ENCODE measurements around the gene PRKAA1.

Gene PRKAA1

DNA sequence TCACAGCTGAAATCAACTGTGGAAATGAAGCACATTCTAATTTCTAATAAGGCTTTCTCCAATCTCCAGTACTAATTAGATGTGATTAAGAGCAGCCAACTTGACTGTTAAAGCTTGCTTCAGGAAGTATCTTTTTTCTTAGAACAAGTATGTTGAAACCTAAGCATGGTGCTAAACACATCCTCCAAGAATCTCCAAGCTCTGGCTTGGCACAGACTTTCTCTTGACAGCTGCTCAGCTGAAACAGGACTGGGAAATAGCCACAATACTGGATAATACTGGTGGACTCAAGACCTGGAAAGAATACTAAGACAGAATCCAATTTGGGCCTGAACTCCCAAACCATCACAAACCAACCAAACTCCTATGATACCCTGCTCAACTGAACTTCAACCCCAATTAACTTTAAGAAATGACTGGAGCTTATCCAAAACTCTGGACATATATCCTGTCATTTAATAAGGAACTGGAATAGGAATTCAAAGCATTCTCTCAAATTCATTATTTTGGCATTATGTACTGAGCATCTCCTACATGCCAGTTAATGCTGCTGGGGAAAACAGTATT, 16.2 kb downstream of the PRKAA1 start:
- H3K27me3 ChIP-seq (replicated peaks; ENCODE audit: control insufficient read depth, insufficient read depth, low read length, poor library complexity, severe bottlenecking) = no peaks in the 10 kb centered on the region
- H3K36me3 ChIP-seq (ENCODE audit: control insufficient read depth, insufficient read depth, low read length) = no peaks in the 10 kb centered on the region
- H3K27ac ChIP-seq (ENCODE audit: insufficient read depth, low read length, poor library complexity, severe bottlenecking) = no peak overlapping the region
- DNase-seq = no peak
- no peaks in the 10 kb centered on the region for H3K9me3 ChIP-seq (ENCODE audit: control insufficient read depth, low read length)
- H3K4me3 ChIP-seq (ENCODE audit: insufficient read depth, low read depth, low read length, poor library complexity, severe bottlenecking) = no peak overlapping the region
- H3K4me1 ChIP-seq (ENCODE audit: control insufficient read depth, insufficient read depth, low read length, poor library complexity, severe bottlenecking) = no peaks in the 10 kb centered on the region

DNA sequence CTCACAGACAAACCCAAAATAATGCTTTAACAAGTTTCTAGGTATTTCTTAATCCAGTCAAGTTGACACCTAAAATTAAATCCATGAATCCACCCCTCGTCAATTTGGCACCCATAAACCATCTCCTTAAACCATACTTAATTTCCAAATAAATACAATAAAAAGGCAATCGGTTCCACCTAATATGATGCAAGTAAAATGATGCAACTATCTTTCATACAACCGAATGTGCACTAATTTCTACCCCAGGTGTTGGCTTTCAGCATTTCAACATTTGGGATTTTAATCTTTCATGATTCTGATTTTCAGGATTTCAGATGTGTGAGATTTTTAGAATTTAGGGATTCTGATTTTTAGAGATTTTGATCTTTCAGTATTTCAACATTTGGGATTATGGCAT, 17.3 kb downstream of the PRKAA1 start:
- no peaks in the 10 kb centered on the region for H3K9me3 ChIP-seq (ENCODE audit: control insufficient read depth, low read length)
- no peaks in the 10 kb centered on the region for H3K27me3 ChIP-seq (replicated peaks; ENCODE audit: control insufficient read depth, insufficient read depth, low read length, poor library complexity, severe bottlenecking)
- H3K27ac ChIP-seq (ENCODE audit: insufficient read depth, low read length, poor library complexity, severe bottlenecking) = no peak overlapping the region
- H3K36me3 ChIP-seq (ENCODE audit: control insufficient read depth, insufficient read depth, low read length) = peaks cover 9% of the 10 kb centered on the region
- H3K4me3 ChIP-seq (ENCODE audit: insufficient read depth, low read depth, low read length, poor library complexity, severe bottlenecking) = no peak overlapping the region
- no peak for DNase-seq
- H3K4me1 ChIP-seq (ENCODE audit: control insufficient read depth, insufficient read depth, low read length, poor library complexity, severe bottlenecking) = no peaks in the 10 kb centered on the region

DNA sequence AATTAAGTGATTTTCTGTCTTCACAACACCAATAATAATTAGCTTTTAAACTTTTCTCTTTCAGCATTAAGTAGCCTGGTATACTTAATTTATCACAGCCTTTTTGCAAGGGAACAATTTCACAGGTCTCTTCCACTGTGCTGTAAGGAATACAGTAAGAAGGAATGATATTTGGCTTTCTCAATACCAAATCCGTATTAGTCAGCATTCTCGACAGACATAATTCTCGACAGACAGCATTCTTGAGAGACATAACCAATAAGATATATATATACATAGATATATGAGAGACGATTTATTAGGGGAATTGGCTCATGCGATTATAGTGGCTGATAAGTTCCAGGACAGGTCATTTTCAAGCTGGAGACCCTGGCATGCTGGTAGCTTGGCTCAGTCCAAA, 18.0 kb downstream of the PRKAA1 start:
- Histone ChIP-seq H3K36me3 (ENCODE audit: control insufficient read depth, insufficient read depth, low read length) (peaks cover 15% of the 10 kb centered on the region), H3K4me3 (ENCODE audit: insufficient read depth, low read depth, low read length, poor library complexity, severe bottlenecking) (no peak overlapping the region), H3K27ac (ENCODE audit: insufficient read depth, low read length, poor library complexity, severe bottlenecking) (no peak overlapping the region)

DNA sequence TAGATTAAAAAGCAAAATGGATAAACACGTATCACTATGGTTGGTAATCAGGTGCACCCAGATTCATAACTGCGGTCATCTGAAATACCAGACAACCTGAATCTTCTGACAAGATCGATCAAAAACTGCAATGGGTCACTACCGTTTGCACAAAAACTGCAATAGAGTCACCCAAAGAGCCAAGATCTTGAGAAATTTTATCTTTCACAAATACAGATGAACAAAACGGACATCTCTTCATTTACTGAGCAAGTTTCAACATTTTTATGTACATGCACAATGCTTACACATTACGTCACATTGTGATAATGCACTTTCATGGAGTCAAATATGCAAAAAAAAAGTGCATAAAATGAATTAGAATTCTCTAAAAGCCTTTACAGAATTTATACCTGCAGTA, 18.6 kb downstream of the PRKAA1 start:
- no peaks in the 10 kb centered on the region for H3K4me1 ChIP-seq (ENCODE audit: control insufficient read depth, insufficient read depth, low read length, poor library complexity, severe bottlenecking)
- H3K27me3 ChIP-seq (replicated peaks; ENCODE audit: control insufficient read depth, insufficient read depth, low read length, poor library complexity, severe bottlenecking) = no peaks in the 10 kb centered on the region
- no peak for DNase-seq
- H3K9me3 ChIP-seq (ENCODE audit: control insufficient read depth, low read length) = no peaks in the 10 kb centered on the region
- peaks cover 17% of the 10 kb centered on the region for H3K36me3 ChIP-seq (ENCODE audit: control insufficient read depth, insufficient read depth, low read length)
- no peak overlapping the region for H3K4me3 ChIP-seq (ENCODE audit: insufficient read depth, low read depth, low read length, poor library complexity, severe bottlenecking)
- no peak overlapping the region for H3K27ac ChIP-seq (ENCODE audit: insufficient read depth, low read length, poor library complexity, severe bottlenecking)

More for the DNA sequence above, 18.0 kb downstream of the PRKAA1 start:
- Histone ChIP-seq H3K4me1 (ENCODE audit: control insufficient read depth, insufficient read depth, low read length, poor library complexity, severe bottlenecking) (no peaks in the 10 kb centered on the region), H3K27me3 (replicated peaks; ENCODE audit: control insufficient read depth, insufficient read depth, low read length, poor library complexity, severe bottlenecking) (no peaks in the 10 kb centered on the region), H3K9me3 (ENCODE audit: control insufficient read depth, low read length) (no peaks in the 10 kb centered on the region)
- DNase-seq = no peak

DNA sequence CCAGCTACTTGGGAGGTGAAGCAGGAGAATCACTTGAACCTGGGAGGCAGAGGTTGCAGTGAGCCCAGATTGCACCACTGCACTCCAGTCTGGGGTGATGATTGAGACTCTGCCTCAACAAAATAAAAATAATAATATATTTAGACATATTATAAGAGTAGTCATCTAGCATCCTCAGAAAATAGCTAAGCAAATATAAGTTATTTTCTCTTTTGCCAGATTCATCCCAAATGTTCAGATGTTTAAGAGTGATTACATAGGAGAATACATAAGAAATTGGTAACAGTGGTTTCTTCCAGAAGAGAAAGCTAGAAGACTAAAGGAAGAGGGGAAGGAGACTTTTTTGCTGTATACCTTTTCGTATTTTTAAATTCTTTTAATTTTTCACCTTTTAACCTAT, 20.0 kb downstream of the PRKAA1 start:
- H3K27me3 ChIP-seq (replicated peaks; ENCODE audit: control insufficient read depth, insufficient read depth, low read length, poor library complexity, severe bottlenecking) = no peaks in the 10 kb centered on the region
- no peaks in the 10 kb centered on the region for H3K9me3 ChIP-seq (ENCODE audit: control insufficient read depth, low read length)
- peaks cover 27% of the 10 kb centered on the region for H3K36me3 ChIP-seq (ENCODE audit: control insufficient read depth, insufficient read depth, low read length)
- no peak for DNase-seq
- no peak overlapping the region for H3K4me3 ChIP-seq (ENCODE audit: insufficient read depth, low read depth, low read length, poor library complexity, severe bottlenecking)
- H3K4me1 ChIP-seq (ENCODE audit: control insufficient read depth, insufficient read depth, low read length, poor library complexity, severe bottlenecking) = no peaks in the 10 kb centered on the region
- H3K27ac ChIP-seq (ENCODE audit: insufficient read depth, low read length, poor library complexity, severe bottlenecking) = no peak overlapping the region

DNA sequence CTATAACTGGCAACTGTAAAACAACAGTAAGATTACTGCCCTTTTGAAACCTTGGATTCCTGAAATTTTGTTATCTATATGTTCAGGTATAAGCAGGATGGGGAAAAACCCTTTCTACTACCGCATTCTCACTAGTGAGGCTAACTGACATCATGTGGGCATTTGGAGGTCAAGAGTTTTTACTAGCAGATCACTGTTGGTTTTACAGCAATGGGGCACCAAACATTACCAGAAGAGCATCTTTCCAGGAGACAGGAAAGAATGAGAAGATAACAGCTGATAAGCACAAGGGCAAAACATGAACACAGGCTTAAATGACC, 21.6 kb downstream of the PRKAA1 start:
- DNase-seq = no peak
- H3K4me3 ChIP-seq (ENCODE audit: insufficient read depth, low read depth, low read length, poor library complexity, severe bottlenecking) = no peak overlapping the region
- H3K27me3 ChIP-seq (replicated peaks; ENCODE audit: control insufficient read depth, insufficient read depth, low read length, poor library complexity, severe bottlenecking) = no peaks in the 10 kb centered on the region
- H3K9me3 ChIP-seq (ENCODE audit: control insufficient read depth, low read length) = no peaks in the 10 kb centered on the region
- no peaks in the 10 kb centered on the region for H3K4me1 ChIP-seq (ENCODE audit: control insufficient read depth, insufficient read depth, low read length, poor library complexity, severe bottlenecking)
- H3K36me3 ChIP-seq (ENCODE audit: control insufficient read depth, insufficient read depth, low read length) = peaks cover 27% of the 10 kb centered on the region
- no peak overlapping the region for H3K27ac ChIP-seq (ENCODE audit: insufficient read depth, low read length, poor library complexity, severe bottlenecking)

DNA sequence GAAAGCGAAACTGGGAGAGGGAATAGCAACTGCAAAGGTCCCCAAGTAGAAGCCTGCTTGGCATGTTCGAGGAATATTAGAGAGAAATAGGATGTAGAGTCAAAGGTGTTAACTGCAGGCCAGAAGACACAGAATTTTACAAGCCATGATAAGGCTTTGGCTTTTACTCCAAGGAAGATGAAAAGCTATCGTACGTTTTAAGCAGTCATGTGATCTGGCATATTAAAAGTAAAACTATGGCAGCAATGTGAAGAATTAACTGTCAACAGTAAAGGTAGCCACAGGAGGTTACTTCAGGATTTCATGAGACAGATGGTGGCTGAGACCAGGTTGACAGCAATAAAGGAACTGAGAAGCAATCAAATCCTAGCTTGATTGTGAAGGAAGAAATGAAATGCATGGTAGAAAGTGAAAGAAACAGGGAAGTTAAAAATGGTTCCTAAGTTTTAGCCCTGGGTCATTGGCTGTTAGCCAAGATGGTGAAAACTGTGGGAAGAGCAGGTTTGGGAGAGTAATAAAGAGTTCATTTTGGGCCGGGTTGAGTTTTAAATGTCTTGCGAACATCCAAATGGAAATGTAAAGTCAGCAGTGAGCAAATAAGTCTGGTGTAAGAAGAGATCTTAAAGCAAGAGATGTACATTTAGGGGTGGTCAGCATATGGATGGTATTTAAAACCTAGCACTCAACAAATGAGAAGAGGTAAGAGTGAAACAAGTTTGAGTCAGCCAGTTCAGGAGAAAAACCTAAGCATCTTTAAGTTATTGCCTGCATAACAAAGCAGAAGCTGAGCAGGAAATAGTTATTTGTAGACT, 22.1 kb downstream of the PRKAA1 start:
- no peaks in the 10 kb centered on the region for H3K4me1 ChIP-seq (ENCODE audit: control insufficient read depth, insufficient read depth, low read length, poor library complexity, severe bottlenecking)
- H3K36me3 ChIP-seq (ENCODE audit: control insufficient read depth, insufficient read depth, low read length) = peaks cover 27% of the 10 kb centered on the region
- no peak overlapping the region for H3K4me3 ChIP-seq (ENCODE audit: insufficient read depth, low read depth, low read length, poor library complexity, severe bottlenecking)
- H3K27ac ChIP-seq (ENCODE audit: insufficient read depth, low read length, poor library complexity, severe bottlenecking) = no peak overlapping the region
- no peak for DNase-seq
- H3K9me3 ChIP-seq (ENCODE audit: control insufficient read depth, low read length) = no peaks in the 10 kb centered on the region
- no peaks in the 10 kb centered on the region for H3K27me3 ChIP-seq (replicated peaks; ENCODE audit: control insufficient read depth, insufficient read depth, low read length, poor library complexity, severe bottlenecking)

DNA sequence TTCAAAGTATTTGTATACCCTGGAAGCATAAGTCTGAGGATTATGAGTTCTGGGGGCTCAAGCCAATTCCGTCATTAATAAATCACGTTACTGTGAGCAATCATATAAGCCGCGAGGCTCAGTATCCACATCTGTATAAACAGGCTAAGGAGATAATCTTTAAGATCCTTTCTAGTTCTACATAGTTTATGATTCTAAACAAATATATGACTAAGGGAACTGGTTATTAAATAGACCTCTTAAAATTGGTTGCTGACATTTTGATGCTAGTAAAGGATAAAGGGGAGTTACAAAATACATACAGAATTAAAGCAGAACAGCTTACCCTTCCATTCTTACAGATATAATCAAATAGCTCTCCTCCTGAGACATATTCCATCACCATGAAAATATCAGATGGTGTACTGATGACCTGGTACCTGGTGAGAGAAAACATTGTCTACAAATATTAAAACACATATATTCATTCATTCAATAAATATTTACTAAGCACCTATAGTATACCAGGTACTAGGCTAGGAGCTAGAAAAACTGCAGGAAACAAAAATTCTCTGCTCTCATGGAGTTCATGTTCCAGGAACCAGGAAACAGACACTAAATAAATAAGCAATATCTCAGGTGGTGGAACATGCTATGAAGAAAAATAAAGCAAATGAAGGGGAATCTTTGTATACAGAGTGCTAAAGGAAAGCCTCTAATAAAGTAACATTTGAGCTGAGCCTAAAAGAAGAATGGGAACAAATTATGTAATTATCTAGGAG, 22.9 kb downstream of the PRKAA1 start:
- Histone ChIP-seq H3K9me3 (ENCODE audit: control insufficient read depth, low read length) (no peaks in the 10 kb centered on the region), H3K36me3 (ENCODE audit: control insufficient read depth, insufficient read depth, low read length) (peaks cover 28% of the 10 kb centered on the region), H3K27me3 (replicated peaks; ENCODE audit: control insufficient read depth, insufficient read depth, low read length, poor library complexity, severe bottlenecking) (no peaks in the 10 kb centered on the region), H3K4me1 (ENCODE audit: control insufficient read depth, insufficient read depth, low read length, poor library complexity, severe bottlenecking) (no peaks in the 10 kb centered on the region), H3K27ac (ENCODE audit: insufficient read depth, low read length, poor library complexity, severe bottlenecking) (no peak overlapping the region), H3K4me3 (ENCODE audit: insufficient read depth, low read depth, low read length, poor library complexity, severe bottlenecking) (no peak overlapping the region)
- DNase-seq = no peak

DNA sequence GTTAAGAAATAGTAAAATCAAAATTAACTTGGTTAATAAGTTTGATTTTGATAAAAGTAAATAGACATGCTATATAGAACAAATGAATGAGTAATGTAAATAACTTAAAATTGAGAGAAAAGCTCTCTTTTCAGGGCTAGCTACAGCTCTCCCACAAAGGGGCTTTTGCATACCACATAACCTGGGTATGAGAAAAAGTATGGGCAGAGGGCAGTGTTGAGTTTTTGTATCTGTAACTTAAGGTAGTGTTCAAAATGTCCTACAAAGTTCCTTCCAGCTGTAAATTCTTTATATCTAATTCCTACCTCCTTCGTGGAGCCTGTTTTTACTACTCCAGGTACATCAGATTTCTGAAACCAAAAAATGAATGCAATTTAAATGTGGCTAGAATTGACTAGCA, 23.6 kb downstream of the PRKAA1 start:
- peaks cover 30% of the 10 kb centered on the region for H3K36me3 ChIP-seq (ENCODE audit: control insufficient read depth, insufficient read depth, low read length)
- no peaks in the 10 kb centered on the region for H3K4me1 ChIP-seq (ENCODE audit: control insufficient read depth, insufficient read depth, low read length, poor library complexity, severe bottlenecking)
- H3K4me3 ChIP-seq (ENCODE audit: insufficient read depth, low read depth, low read length, poor library complexity, severe bottlenecking) = no peak overlapping the region
- H3K27me3 ChIP-seq (replicated peaks; ENCODE audit: control insufficient read depth, insufficient read depth, low read length, poor library complexity, severe bottlenecking) = no peaks in the 10 kb centered on the region
- no peak overlapping the region for H3K27ac ChIP-seq (ENCODE audit: insufficient read depth, low read length, poor library complexity, severe bottlenecking)
- no peak for DNase-seq
- no peaks in the 10 kb centered on the region for H3K9me3 ChIP-seq (ENCODE audit: control insufficient read depth, low read length)

DNA sequence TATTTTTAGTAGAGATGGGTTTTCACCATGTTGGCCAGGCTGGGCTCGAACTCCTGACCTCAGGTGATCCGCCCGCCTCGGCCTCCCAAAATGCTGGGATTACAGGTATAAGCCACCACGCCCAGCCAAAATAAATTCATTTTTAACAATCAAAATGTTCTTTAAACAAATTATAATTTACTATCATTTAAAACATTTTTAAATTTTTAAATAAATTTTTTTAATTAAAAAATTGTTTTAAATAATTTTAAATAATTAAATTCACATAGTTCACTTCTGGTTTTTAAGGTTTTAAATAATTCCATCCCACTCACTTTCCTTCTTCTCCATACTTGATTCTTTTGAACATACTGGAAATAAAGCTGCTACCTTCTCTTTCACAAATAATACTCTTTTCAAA, 27.4 kb downstream of the PRKAA1 start:
- no peaks in the 10 kb centered on the region for H3K9me3 ChIP-seq (ENCODE audit: control insufficient read depth, low read length)
- H3K36me3 ChIP-seq (ENCODE audit: control insufficient read depth, insufficient read depth, low read length) = peaks cover 49% of the 10 kb centered on the region
- no peak for DNase-seq
- H3K4me3 ChIP-seq (ENCODE audit: insufficient read depth, low read depth, low read length, poor library complexity, severe bottlenecking) = no peak overlapping the region
- no peaks in the 10 kb centered on the region for H3K4me1 ChIP-seq (ENCODE audit: control insufficient read depth, insufficient read depth, low read length, poor library complexity, severe bottlenecking)
- no peak overlapping the region for H3K27ac ChIP-seq (ENCODE audit: insufficient read depth, low read length, poor library complexity, severe bottlenecking)
- H3K27me3 ChIP-seq (replicated peaks; ENCODE audit: control insufficient read depth, insufficient read depth, low read length, poor library complexity, severe bottlenecking) = no peaks in the 10 kb centered on the region

Measured in effector memory CD4-positive, alpha-beta T cell (primary cell).